Measurements from ENCODE around the gene COLEC11. TPM values are rescaled to one million over a fixed set of nuclear protein-coding genes. Genes with fewer than 3 reads are reported as not detected.

The COLEC11 gene
- total and polyA plus RNA-seq, 10 of the 15 experiments (the other 5 are each of a cell fraction or from before 2014, with no cell fraction given) = 0.08 to 0.74 (median 0.14) TPM; not detected in 4

DNA sequence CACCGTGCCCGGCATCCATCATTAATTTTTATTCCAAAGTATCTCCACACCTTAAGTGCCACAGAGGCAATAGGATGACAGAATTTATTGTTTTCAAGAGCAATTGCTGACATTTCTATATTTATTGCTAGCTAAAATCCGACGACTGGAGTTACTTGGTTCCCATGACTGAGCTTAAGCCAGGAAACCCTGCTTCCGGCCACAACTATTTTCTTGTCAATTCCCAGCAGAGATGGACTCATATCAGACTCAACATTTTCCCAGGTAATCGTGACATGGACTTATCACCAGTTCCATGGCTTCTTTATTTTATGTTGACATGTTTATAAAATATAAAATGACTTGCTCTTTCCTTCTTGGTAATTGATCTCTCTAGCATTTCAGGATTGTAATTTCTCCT is 87.9 kb downstream of the COLEC11 start (continued):
- TF ChIP-seq, protein P1, sequence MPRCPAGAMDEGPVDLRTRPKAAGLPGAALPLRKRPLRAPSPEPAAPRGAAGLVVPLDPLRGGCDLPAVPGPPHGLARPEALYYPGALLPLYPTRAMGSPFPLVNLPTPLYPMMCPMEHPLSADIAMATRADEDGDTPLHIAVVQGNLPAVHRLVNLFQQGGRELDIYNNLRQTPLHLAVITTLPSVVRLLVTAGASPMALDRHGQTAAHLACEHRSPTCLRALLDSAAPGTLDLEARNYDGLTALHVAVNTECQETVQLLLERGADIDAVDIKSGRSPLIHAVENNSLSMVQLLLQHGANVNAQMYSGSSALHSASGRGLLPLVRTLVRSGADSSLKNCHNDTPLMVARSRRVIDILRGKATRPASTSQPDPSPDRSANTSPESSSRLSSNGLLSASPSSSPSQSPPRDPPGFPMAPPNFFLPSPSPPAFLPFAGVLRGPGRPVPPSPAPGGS (IDR thresholded peaks at IDR 0.05; ENCODE audit: borderline replicate concordance, insufficient read depth, low read depth, low read length, poor library complexity, severe bottlenecking) = no peak
- TF ChIP-seq SPI1 (IDR thresholded peaks at IDR 0.05; ENCODE audit: borderline replicate concordance, insufficient read depth, low read depth, low read length) = no peak
- TF ChIP-seq, protein P2, sequence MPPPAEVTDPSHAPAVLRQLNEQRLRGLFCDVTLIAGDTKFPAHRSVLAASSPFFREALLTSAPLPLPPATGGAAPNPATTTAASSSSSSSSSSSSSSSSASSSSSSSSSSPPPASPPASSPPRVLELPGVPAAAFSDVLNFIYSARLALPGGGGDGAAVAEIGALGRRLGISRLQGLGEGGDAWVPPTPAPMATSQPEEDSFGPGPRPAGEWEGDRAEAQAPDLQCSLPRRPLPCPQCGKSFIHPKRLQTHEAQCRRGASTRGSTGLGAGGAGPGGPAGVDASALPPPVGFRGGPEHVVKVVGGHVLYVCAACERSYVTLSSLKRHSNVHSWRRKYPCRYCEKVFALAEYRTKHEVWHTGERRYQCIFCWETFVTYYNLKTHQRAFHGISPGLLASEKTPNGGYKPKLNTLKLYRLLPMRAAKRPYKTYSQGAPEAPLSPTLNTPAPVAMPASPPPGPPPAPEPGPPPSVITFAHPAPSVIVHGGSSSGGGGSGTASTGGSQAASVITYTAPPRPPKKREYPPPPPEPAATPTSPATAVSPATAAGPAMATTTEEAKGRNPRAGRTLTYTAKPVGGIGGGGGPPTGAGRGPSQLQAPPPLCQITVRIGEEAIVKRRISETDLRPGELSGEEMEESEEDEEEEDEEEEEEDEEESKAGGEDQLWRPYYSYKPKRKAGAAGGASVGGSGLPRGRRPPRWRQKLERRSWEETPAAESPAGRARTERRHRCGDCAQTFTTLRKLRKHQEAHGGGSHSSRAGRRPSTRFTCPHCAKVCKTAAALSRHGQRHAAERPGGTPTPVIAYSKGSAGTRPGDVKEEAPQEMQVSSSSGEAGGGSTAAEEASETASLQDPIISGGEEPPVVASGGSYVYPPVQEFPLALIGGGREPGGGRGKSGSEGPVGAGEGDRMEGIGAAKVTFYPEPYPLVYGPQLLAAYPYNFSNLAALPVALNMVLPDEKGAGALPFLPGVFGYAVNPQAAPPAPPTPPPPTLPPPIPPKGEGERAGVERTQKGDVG (CRISPR knock-in tag; IDR thresholded peaks at IDR 0.05) = no peak
- TF ChIP-seq EGR1 (IDR thresholded peaks at IDR 0.05; ENCODE audit: borderline replicate concordance in 1 of 2, low read depth in 2 of 2, low read length in 2 of 2) = no peak

DNA sequence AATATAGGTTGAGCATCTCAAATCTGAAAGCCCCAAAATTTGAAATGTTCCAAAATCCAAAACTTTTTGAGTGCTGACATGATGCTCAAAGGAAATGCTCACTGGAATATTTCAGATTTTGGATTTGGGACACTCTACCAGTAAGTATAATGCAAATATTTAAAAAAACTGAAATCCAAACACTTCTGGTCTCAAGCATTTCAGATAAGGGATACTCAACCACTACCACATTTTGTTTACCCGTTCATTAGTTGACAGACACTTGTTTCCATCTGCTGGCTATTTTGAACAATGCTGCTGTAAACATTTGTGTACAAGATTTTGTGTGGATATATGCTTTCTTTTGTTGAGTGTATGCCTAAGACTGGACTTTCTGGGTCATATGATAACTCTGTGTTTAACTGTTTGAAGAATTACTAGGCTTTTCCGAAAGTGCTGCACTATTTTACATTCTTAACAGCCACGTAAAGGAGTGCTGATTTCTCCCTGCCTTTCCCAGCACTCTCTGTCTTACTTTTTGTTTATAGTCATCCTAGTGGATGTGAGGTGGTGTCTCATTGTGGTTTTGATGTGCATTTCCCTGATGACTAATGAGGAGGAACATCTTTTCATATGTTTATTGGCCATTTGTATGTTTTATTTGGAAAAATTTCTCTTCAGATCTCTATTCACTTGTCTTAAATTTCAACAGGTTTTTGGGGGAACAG is 89.0 kb downstream of the COLEC11 start:
- Histone ChIP-seq H4K20me1 (ENCODE audit: control insufficient read depth, insufficient read depth) (no peaks in the 10 kb centered on the region), H3K4me1 (ENCODE audit: control insufficient read depth, insufficient read depth, low read length) (no peaks in the 10 kb centered on the region), H3K27ac (ENCODE audit: control insufficient read depth, insufficient read depth) (no peak overlapping the region), H3K27me3 (replicated peaks in 1 of 2; ENCODE audit: control insufficient read depth in 2 of 2, insufficient read depth in 2 of 2, low read length in 1 of 2) (no peaks in the 10 kb centered on the region; a peak in 1 of 4 replicates), H3K79me2 (ENCODE audit: control insufficient read depth, insufficient read depth, low read length) (no peaks in the 10 kb centered on the region), H2AFZ (ENCODE audit: control insufficient read depth, low read depth, low read length) (no peak overlapping the region), H3K36me3 (ENCODE audit: control insufficient read depth in 2 of 2, insufficient read depth in 2 of 2, low read length in 1 of 2) (no peaks in the 10 kb centered on the region), H3K4me3 (no peak overlapping the region), H3K9me3 (replicated peaks; ENCODE audit: control insufficient read depth, insufficient read depth, low read length) (no peaks in the 10 kb centered on the region), H3K9ac (ENCODE audit: control insufficient read depth, insufficient read depth, low read length) (no peak overlapping the region), H3K4me2 (ENCODE audit: control insufficient read depth, insufficient read depth) (no peak overlapping the region)
- TF ChIP-seq, protein P3, sequence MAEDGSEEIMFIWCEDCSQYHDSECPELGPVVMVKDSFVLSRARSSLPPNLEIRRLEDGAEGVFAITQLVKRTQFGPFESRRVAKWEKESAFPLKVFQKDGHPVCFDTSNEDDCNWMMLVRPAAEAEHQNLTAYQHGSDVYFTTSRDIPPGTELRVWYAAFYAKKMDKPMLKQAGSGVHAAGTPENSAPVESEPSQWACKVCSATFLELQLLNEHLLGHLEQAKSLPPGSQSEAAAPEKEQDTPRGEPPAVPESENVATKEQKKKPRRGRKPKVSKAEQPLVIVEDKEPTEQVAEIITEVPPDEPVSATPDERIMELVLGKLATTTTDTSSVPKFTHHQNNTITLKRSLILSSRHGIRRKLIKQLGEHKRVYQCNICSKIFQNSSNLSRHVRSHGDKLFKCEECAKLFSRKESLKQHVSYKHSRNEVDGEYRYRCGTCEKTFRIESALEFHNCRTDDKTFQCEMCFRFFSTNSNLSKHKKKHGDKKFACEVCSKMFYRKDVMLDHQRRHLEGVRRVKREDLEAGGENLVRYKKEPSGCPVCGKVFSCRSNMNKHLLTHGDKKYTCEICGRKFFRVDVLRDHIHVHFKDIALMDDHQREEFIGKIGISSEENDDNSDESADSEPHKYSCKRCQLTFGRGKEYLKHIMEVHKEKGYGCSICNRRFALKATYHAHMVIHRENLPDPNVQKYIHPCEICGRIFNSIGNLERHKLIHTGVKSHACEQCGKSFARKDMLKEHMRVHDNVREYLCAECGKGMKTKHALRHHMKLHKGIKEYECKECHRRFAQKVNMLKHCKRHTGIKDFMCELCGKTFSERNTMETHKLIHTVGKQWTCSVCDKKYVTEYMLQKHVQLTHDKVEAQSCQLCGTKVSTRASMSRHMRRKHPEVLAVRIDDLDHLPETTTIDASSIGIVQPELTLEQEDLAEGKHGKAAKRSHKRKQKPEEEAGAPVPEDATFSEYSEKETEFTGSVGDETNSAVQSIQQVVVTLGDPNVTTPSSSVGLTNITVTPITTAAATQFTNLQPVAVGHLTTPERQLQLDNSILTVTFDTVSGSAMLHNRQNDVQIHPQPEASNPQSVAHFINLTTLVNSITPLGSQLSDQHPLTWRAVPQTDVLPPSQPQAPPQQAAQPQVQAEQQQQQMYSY (CRISPR knock-in tag; IDR thresholded peaks at IDR 0.05) = no peak
- 0 out of 2 replicates have a peak, but pooled peaks have one; percentile 17 for TF ChIP-seq RAD21 (IDR thresholded peaks at IDR 0.05; ENCODE audit: insufficient read depth, low read depth, low read length)
- TF ChIP-seq, protein P4, sequence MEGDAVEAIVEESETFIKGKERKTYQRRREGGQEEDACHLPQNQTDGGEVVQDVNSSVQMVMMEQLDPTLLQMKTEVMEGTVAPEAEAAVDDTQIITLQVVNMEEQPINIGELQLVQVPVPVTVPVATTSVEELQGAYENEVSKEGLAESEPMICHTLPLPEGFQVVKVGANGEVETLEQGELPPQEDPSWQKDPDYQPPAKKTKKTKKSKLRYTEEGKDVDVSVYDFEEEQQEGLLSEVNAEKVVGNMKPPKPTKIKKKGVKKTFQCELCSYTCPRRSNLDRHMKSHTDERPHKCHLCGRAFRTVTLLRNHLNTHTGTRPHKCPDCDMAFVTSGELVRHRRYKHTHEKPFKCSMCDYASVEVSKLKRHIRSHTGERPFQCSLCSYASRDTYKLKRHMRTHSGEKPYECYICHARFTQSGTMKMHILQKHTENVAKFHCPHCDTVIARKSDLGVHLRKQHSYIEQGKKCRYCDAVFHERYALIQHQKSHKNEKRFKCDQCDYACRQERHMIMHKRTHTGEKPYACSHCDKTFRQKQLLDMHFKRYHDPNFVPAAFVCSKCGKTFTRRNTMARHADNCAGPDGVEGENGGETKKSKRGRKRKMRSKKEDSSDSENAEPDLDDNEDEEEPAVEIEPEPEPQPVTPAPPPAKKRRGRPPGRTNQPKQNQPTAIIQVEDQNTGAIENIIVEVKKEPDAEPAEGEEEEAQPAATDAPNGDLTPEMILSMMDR (IDR thresholded peaks at IDR 0.05 in 2 of 3, conservative IDR thresholded peaks at IDR 0.05 in 1 of 3; ENCODE audit: control insufficient read depth in 2 of 3, extremely low read depth in 1 of 3, insufficient read depth in 1 of 3, low read depth in 3 of 3, low read length in 3 of 3) = 0 out of 6 replicates have a peak, but pooled peaks of 1 of the 3 experiments have one; percentile 4
- POLR2A ChIA-PET = no interaction called here
- in situ Hi-C loops (cut with MboI) (no loop called here), intact Hi-C loops (cut with micrococcal nuclease; ENCODE audit: unreplicated experiment) (no loop called here)
- FAIRE-seq (no peak), ATAC-seq (no peak), DNase-seq (ENCODE audit: low read depth, low spot score) (no peak)
- SMC1A ChIA-PET (ENCODE audit: uncharacterized antibody, unreplicated experiment) = interaction anchor here (1.4 kb wide), 1 partner anchor 8 kb away, joined by 3 read pairs; no protein-coding TSS in a partner anchor
- BruUV-seq (replicated peaks) = no TSS peak
- 39% methylated on average over 3 of the region's 3 CpGs for WGBS (ENCODE audit: insufficient coverage, insufficient replicate concordance, low lambda C conversion rate, missing lambda C conversion rate)
- CTCF ChIA-PET = interaction anchor here (1.6 kb wide), 1 partner anchor 9 kb away, joined by 12 read pairs; no protein-coding TSS in a partner anchor
- RAD21 ChIA-PET (ENCODE audit: unreplicated experiment) = no interaction called here

Measured in GM12878 (cell line).